Hepatic stellate cell (primary cell): Measurements from ENCODE around the gene RPL35A.
"Not testable (repeated sequence)": the region's sequence is repeated elsewhere in the genome, so short reads cannot be mapped to it uniquely, and the experiment has no call there.

Source experiments
- DNase-seq: peaks from one replicate; pipeline ENCODE4 v3.0.0; 2011; ENCODE audit warnings: low spot score

Gene RPL35A

GRCh38 chr3:197949778-197950676, at the start of gene RPL35A:
TSS of gene RPL35A (plus strand) at chr3:197950190. CDS start at chr3:197950968, 778 bp downstream.
- DNase-seq, result peak; percentile 78

GRCh38 chr3:197901626-197902025, 48.4 kb upstream of the RPL35A start:
- no peak for DNase-seq

GRCh38 chr3:197906023-197906849, 43.8 kb upstream of the RPL35A start:
- peak; percentile 89 for DNase-seq

DNA sequence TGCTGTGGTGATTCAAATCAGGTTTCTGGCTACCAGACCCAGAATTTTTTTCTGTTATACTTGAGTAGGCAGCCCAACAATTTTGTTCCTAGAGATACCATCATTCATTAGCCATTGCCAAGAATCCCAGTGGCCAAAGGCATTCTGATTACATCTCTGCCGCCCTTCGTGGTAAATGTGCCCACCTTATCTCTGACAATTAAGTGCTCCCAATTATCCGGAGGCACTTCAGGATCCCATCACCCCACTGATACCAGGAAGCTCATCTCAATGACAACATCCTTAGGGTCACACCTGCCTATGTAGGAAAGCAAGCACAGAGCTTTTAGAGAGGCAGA, 43.2 kb upstream of the RPL35A start:
- DNase-seq, result no peak

GRCh38 chr3:197907196-197907595, 42.8 kb upstream of the RPL35A start:
- DNase-seq, result no peak

DNA sequence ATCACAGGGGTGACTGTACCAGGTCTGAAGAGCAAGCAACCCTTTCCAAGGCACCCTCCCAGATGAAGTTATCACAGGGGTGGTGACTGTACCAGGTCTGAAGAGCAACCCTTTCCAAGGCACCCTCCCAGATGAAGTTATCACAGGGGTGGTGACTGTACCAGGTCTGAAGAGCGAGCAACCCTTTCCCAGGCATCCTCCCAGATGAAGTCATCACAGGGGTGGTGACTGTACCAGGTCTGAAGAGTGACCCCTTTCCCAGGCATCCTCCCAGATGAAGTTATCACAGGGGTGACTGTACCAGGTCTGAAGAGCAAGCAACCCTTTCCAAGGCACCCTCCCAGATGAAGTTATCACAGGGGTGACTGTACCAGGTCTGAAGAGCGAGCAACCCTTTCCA, 41.4 kb upstream of the RPL35A start:
- not testable (repeated sequence) for DNase-seq

DNA sequence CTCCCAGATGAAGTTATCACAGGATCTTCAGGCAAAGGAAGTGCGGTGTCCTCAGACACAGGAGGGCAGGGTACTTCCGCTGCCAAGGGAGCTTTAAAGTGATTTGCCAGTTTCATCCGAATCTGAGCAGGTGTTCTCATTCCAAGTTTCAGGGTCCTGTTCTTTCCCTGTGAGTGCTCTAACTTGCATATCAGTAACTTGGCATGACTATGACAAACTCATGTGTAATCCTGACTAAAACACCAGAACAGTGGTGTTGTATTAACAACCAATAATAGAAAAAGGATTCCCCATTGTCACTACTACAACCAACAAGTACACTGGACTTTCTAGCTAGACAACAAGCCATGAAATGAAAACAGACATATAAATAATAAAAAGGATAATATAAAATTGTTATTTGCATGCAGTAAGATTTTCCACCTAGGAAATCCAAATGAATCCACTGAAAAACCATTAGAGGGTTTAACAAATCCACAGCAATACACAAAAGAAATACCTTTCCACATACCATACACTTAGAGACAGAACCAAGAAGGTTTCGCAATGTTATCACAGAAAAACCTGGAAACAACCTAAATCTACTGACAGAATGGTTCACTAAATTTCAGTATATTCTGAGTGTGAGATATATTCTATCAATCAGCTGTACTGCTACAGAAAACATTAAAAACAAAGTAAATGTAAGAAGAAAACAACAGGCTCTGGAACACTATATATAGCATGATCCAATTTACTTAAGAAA, 40.9 kb upstream of the RPL35A start:
- no peak for DNase-seq

- no peak for DNase-seq
Measured at GRCh38 chr3:197912741-197913476, 37.1 kb upstream of the RPL35A start.

DNA sequence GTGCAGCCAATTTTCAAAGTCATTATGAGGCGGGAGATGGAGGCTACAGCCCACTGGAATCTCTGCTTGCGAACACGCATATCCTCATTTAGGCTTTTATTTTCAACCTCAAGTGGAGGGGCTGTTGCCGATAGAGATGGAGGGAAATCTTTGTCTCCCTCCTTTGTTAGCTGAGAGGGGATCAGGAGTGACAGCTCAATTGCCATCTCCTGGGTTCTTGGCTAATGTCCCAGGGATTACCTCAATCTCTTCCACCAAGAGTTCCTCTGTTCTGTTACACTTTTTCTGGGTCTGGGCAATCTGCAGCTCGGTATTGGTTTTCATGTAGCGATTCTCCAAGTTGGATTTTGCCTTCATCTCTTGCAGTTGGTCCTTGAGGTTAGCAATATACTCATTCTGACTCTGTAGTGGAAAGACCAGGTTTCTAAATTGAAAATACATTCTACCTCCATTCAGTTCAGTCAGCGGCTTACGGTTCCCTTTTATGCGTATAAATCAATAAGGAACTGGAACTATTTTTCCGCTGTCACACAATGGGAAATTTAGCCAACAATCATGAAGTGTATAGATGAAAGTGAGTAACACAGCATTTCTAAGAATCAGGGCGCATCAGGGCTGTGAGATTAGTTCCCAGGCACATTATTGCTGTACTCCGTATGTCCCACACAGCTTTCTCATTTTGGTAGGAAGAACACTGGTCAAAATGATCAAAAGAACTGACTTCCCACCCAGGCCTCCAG, 36.2 kb upstream of the RPL35A start:
- no peak for DNase-seq

DNA sequence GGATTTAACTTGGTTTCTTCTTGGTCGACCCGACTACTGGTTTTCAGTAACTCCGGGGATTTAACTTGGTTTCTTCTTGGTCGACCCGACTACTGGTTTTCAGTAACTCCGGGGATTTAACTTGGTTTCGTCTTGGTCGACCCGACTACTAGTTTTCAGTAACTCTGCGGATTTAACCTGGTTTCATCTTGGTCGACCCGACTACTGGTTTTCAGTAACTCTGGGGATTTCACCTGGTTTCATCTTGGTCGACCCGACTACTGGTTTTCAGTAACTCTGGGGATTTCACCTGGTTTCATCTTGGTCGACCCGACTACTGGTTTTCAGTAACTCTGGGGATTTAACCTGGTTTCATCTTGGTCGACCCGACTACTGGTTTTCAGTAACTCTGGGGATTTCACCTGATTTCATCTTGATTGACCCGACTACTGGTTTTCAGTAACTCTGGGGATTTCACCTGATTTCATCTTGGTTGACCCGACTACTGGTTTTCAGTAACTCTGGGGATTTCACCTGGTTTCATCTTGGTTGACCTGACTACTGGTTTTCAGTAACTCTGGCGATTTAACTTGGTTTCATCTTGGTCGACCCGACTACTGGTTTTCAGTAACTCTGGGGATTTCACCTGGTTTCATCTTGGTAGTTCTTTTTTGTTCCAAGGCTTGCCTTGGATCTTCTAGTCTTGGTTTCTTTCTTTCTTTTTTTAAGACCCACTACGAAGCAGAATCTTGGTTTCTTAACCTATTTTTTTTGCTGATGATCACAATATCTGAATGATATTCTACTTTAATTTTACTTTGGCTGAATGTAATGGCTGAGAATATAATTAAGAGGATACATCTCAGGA, 28.3 kb upstream of the RPL35A start:
- not testable (repeated sequence) for DNase-seq

DNA sequence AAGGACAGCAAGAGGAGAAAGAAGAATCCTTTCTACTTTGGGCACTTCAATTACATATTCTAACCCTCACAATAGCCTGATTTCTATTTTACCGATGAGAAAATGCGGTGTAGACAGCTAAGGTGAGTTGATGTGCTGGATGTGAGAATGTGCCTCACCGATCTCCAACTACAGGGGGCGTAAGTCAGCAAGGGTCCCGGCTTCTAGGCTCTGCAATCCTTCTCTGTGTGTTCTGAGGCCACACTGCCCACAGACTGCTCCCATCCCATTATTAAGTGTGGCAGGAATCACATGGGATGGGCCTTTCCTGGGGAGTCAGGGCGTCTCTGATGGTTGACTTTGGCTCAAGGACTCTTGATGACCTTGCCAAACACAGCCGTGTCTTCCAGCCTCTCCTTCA, 23.6 kb upstream of the RPL35A start:
- DNase-seq, result no peak

GRCh38 chr3:197927578-197927977, 22.4 kb upstream of the RPL35A start:
- not testable (repeated sequence) for DNase-seq

DNA sequence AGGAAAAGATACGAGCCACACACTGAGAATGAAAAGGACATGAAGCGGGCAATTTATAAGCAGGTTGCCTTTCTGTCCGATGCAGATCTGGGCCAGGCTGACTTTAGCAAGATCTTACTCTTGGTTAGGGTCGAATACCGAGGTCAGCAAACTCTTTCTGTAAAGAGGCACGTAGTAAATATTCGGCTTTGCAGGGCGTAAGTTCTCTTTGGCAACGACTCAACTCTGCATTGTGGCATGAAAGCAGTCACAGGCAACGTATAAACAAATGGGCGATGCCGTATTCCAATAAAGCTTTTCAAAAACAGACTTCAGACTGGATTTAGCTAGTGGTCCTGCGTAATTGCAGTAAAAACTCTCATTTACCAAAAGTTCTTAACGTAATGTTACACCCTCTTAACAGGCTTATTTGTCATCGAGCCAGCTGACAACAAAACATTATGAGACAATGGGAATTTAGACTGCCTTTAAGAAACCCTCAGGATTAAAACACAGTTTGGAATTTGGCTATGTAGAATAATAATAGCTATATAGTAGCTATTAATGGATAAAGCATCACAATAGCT, 13.1 kb upstream of the RPL35A start:
- no peak for DNase-seq

DNA sequence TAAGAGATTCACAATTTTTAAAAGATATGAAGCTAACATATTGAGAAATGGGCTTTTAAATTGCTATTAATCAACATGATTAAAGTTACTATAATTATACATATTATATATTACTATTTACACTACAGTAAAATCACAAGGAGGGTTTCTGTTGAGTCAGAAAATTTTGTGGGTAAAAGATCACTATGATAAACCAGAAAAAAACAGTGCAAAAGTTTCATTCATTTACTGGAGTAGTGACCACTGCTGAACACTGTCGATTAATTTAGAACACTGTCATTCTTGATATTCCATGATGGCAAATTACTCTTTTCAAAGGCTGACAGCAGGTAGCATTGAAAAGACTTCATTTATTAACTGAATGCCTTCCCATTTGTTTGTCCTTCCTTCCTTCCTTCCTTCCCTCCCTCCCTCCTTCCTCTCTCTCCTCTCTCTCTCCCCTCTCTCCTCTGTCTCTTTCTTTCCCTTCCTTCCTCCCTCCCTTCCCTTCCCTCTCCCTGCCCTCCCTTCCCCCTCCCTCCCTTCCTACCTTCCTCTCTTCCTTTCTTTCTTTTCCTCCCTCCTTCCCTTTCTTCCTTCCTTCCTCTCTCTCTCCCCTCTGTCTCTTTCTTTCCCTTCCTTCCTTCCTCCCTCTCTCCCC, 9.1 kb upstream of the RPL35A start:
- no peak for DNase-seq

- peak; percentile 48 for DNase-seq
Measured at GRCh38 chr3:197942956-197943556, 6.9 kb upstream of the RPL35A start.

DNA sequence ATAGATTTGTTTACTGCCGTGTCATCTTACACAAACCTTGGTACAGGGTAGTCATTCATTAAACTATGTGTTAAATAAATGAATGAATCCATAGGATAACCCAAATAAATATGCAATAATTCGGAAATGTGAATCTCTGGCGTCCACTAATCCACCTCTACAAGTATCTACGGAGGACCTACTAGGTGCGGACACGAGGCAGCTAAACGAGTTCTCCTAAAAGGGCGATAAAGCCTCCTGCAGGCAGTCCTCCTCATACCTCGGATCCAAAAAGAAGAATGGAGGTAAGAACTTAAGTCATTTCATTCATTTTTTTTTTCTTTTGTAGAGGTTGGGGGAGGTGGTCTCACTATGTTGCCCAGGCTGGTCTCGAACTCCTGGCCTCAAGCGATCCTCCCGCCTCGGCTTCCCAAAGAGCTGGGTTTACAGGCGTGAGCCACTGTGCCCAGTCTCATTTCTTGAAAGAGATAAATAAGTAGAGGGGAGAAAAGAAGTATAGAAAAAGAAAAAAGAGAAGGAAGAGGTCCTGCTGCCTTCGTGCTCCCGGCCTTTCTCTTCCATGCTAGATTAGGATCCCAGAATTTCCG, 706 bp upstream of the RPL35A start:
- no peak for DNase-seq

GRCh38 chr3:197950677-197951061, 679 bp downstream of the RPL35A start:
- no peak for DNase-seq

DNA sequence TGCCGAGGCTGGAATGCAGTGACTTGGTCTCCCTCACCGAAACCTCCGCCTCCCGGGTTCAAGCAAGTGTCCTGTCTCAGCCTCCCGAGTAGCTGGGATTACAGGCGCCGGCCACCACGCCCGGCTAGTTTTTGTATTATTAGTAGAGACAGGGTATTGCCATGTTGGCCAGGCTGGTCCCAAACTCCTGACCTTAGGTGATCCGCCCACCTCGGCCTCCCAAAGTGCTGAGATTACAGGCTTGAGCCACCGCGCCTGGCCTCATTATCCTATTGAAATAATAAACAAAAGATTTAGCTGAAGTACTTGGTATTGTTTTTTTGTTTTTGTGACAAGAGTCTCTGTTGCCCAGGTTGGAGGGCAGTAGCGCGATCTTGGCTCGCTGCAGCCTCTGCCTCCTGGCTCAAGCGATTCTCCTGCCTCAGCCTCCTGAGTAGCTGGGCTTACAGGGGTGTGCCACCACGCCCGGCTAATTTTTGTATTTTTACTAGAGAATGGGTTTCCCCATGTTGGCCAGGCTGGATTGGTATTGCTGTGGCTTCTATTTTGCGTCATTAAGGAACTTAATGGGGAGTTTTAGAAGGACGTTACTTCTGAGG, 1.5 kb downstream of the RPL35A start:
- DNase-seq, result no peak
